NCI-H128 (cell line): ENCODE data around the gene C17orf114.

Experiments used
- DNase-seq: peaks from one replicate; lab custom pipeline; 2025; ENCODE audit not compliant: unreplicated experiment; lab: John Stamatoyannopoulos, UW

Gene C17orf114

GRCh38 chr17:4788159-4788806, 13.8 kb downstream of the C17orf114 start:
- no peak for DNase-seq

- DNase-seq, result no peak
Observed at GRCh38 chr17:4786516-4786915, 15.6 kb downstream of the C17orf114 start.

DNA sequence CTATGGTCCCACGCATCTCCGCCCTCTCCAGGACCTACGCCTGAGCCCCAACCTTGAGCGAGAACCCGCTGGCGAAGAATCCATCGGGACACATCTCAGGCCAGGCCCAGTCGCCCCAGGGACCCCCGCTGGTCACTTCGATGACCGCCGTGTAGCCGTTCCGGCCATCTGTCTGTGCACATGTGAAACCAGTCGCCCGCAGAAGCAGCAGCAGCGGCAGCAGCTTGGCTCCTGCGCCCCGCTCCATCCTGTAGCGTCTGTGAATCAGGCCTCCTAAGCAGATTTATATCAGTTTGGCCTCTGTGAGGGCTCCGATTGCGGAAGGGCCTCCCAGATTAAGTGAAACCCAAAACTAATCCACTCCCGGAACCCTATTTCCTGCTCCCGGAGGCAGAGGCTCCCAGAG, 16.0 kb downstream of the C17orf114 start, which contains the start of gene VMO1:
TSS of gene VMO1 (minus strand) at position 259 of the 406 bp plus-strand sequence. CDS start at position 247, 12 bp downstream.
- DNase-seq, result no peak

DNA sequence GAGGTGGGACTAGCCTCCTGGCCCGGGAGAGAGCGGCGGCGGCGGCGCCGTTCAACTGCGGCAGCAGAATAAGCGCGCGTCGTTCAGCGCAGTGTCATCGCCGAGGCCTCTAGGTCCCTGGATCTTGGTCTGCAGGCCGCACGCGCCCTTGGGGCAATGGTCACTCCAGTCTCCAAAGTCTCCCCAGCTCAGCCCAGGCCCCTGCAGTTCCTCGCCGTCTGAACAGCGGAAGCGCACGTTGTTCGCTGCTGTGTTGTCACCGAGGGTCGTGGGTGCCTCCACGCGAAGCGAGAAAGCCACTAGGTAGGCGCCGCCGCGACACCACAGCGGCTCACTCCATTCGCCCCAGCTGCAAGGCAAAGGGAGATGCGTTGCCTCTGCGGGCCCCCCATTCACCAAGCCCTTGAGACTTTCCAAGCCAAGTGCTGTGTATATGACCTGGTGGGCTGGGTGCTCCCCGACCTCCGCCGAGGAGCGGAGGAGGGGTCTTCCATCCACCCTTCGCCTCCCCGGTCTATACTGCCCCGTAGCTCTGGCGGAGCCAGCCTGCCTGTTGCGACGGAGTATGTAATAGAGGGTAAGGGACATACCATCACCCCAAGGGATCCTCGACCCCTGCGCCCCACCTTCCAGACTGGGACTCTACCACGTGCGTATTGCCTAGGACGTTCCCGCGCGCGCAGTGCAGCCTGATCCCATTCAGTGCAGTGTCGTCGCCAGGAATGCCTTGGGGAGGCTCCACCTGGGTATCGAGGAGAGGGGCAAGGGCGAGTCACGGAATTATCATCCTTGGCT, 16.6 kb downstream of the C17orf114 start:
- DNase-seq, result no peak

GRCh38 chr17:4782652-4783051, 19.5 kb downstream of the C17orf114 start:
- DNase-seq, result no peak

DNA sequence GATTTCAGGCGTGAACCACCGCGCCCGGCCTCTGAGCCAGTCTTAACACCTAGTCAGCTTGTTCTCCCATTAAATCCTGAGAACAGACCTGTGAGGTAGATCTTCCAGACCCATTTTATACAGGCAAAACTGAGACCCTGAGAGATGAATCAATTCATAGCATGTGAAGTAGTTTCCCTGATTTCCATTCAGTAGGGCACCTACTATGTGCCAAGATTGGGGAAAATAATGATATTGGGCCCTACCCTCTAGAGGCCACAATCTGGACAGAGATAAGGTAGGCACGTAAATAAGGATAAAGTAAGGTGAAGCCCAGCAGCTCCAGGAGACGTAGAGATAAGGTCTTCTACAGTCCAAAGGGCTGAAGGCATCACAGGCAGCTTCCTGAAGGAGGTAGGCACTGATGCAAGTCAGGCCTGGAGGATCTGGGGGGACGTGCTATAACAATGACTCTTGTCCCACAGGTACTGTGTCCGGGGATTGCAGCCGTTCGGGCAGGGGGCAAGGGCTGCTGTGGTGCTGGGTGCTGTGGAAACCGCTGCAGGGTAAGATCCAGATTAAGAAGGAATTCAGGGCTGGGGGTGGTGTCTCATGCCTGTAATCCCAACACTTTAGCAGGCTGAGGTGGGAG, 21.7 kb downstream of the C17orf114 start:
- no peak for DNase-seq

- no peak for DNase-seq
Observed at GRCh38 chr17:4777969-4778760, 24.0 kb downstream of the C17orf114 start.

DNA sequence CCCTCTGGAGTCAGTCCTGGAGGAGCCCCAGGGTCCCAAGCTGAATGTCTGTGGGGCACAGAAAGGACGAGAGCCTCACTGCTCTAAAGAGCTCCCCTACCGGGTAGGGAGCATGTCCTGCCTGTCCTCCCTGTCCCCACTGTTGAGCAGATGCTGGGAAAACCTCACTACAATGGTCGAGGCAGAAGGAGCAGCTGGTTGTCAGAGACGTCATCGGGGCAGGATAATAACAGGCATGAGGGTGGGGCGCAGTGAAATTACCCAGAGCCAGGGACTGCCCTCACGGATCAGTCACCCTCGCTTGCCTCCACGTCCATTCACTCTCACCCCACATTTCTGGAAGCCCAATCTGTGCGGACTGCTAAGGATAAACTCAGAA, 29.9 kb downstream of the C17orf114 start:
- no peak for DNase-seq

DNA sequence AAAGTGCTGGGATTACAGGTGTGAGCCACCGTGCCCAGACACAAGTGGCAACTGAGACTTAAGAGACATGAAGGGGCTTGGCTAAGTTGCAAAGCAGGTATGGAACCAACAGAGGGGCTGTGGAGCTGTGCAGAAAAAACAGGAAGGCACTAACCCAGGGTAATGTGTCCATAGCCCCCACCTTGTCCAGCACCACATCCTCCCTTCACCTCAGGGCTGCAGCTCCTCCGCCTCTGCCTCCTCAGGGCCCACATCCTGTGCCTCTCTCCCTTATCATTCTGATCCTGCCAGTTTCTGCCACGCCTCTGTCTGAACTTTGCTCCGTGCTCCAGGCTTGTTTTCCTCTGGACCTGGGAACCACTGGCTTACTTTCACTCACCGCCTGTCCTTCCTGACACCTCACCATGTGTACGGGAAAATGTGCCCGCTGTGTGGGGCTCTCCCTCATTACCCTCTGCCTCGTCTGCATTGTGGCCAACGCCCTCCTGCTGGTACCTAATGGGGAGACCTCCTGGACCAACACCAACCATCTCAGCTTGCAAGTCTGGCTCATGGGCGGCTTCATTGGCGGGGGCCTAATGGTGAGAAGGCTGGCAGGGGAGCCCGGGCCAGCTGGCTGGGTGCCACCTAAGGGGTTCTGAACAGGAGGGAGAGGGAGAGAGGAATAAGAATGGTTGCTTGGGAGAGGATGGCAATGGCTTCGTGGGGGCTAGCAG, 30.5 kb downstream of the C17orf114 start, which contains the start of gene TM4SF5:
TSS of gene TM4SF5 (plus strand) at position 368 of the 716 bp plus-strand sequence. CDS start at position 405, 37 bp downstream.
- DNase-seq, result no peak

GRCh38 chr17:4769628-4770027, 32.5 kb downstream of the C17orf114 start:
- no peak for DNase-seq

DNA sequence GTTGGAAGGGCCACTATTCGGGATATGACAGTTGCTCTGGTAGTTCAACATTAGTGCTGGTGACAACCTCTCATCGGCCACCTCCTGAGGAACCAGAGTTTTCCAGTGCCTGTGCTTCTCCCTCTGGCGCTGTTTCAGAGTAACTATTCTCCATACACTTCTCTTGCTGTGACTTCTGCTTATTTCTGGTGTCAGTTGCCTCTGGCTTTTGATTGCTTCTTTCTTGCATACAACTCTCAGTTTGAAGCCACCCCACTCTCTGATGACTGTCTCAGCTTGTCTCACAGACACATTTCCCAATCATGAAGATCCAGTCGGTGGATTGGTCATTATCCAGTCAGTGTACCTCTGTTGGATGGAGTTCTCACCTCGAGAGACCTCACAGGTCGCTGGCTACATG, 33.8 kb downstream of the C17orf114 start:
- no peak for DNase-seq

- DNase-seq, result no peak
Observed at GRCh38 chr17:4766723-4767122, 35.4 kb downstream of the C17orf114 start.

DNA sequence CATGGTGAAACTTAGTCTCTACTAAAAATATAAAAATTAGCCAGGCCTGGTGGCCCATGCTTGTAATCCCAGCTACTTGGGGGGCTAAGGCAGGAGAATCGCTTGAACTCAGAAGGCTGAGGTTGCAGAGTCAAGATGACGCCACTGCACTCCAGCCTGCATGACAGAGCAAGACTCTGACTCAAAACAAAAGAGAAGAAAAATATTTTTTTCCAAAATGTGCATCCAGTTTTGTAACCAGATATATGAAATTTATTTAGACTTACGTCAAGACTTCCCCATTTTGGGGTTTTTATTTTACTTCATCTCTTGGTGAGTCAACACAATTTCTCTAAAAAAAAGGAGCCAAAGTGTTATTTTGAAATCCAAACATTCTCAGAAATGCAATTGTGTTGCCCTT, 35.9 kb downstream of the C17orf114 start:
- DNase-seq, result no peak

- no peak for DNase-seq
Observed at GRCh38 chr17:4764595-4764994, 37.5 kb downstream of the C17orf114 start.

DNA sequence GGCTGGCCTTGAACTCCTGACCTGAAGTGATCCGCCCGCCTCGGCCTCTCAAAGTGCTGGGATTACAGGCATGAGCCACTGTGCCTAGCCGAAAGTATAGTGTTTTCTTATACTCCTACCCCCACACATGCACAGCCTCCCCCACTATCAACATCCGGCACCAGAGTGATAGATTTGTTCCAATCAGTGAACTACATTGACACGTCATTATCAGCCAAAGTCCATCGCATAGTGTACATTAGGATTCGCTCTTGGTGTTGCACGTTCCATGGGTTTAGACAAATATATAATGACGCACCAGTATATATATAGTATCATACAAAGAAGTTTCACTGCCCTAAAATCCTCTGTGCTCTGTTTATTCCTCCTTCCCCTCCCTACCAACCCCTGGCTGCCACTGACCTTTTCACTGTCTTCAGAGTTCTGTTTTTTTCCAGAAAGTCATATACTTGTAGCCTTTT, 42.3 kb downstream of the C17orf114 start:
- DNase-seq, result no peak

DNA sequence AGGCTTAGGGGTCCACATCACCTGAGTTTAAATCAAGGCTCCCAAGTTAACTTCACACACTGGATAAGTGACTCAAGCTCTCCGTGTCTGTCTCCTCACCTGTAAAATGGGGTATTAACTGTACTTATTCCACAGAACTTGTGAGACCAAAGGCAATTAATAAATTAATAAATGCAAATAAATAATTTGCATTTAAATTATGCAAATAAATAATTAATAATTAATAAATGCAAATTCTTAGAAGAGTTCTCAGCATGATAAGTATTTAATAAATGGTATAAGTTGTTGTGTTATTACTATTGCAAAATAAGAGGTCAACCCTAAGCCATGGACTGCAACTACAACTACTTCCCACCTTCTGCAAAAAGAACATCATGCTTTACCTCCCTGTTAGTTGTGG, 48.7 kb downstream of the C17orf114 start:
- no peak for DNase-seq

- DNase-seq, result no peak
Observed at GRCh38 chr17:4751932-4752331, 50.2 kb downstream of the C17orf114 start.
